SH-SY5Y (cell line): ENCODE measurements around the gene SUN2.

Source experiments
- GATA2 ChIP-seq: IDR thresholded peaks from 2 replicates; pipeline ENCODE4 v1.6.1; 2011; ENCODE audit warnings: mild to moderate bottlenecking, low read depth, low read length
- GATA3 ChIP-seq: IDR thresholded peaks from 2 replicates; pipeline ENCODE4 v1.6.1; 2011; ENCODE audit warnings: low read depth, mild to moderate bottlenecking, low read length, moderate library complexity

DNA sequence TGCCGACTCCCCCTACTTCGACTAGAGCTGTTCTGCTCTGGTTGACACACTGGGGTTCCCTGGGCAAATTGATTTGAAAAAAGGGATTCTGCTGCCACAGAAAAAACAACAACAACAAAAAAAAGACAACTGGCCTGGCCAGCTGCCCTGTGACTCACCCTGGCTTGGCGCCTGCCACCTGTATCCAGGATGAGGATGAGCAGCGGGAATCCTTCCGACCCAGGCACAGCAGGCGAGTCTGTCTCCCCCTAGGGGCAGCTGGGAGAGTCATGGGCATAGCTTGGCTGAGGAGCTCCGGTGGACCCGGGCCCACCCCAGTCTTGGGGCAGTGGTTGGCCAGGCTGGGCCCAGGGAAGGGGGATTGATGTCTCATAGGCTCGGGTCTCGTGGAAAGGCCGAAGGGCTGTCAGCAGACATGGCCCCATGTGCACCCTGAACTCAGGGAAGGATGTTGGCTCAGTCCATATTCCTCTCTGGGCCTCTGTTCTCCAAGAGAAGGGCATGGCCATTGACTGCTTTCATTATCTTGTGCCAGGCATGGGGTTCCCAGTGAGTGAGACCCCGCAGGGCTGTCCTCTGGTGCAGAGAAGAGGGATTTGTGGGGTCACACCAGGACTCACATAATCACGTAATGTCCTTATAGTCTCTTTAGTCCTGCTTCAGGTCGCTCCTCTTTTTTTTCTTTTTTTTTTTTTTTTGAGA, 10.4 kb upstream of the SUN2 start:
- no peak for TF ChIP-seq GATA2
- TF ChIP-seq GATA3, result no peak
